Nephron progenitor cell (in vitro differentiated cells): ENCODE measurements around the gene ABHD1.

Experiments
- DNase-seq: peaks from one replicate; pipeline ENCODE4 v3.0.0; 2021
- H3K27ac Mint-ChIP-seq: 2 replicates; pipeline ENCODE4 v1.8.0; 2021; ENCODE audit warnings: mild to moderate bottlenecking, moderate library complexity, mixed read lengths
- H3K27me3 Mint-ChIP-seq: 2 replicates; pipeline ENCODE4 v1.8.0; 2021; ENCODE audit warnings: mild to moderate bottlenecking, low read depth, mixed read lengths; ENCODE audit not compliant: poor library complexity
- H3K36me3 Mint-ChIP-seq: 2 replicates; pipeline ENCODE4 v1.8.0; 2021; ENCODE audit warnings: low read depth, mixed read lengths
- H3K4me1 Mint-ChIP-seq: 2 replicates; pipeline ENCODE4 v1.8.0; 2021; ENCODE audit warnings: mixed read lengths
- H3K4me3 Mint-ChIP-seq: 2 replicates; pipeline ENCODE4 v1.8.0; 2021; ENCODE audit warnings: mild to moderate bottlenecking, moderate library complexity, mixed read lengths
- H3K9me3 Mint-ChIP-seq: 2 replicates; pipeline ENCODE4 v1.8.0; 2021; ENCODE audit warnings: mild to moderate bottlenecking, moderate library complexity, mixed read lengths
- CTCF ChIP-seq: fragments of 200-600 bp; sonication (generic); IDR thresholded peaks from 2 replicates; pipeline ENCODE4 v1.5.0; 2021; ENCODE audit warnings: antibody characterized with exemption

Gene ABHD1

DNA sequence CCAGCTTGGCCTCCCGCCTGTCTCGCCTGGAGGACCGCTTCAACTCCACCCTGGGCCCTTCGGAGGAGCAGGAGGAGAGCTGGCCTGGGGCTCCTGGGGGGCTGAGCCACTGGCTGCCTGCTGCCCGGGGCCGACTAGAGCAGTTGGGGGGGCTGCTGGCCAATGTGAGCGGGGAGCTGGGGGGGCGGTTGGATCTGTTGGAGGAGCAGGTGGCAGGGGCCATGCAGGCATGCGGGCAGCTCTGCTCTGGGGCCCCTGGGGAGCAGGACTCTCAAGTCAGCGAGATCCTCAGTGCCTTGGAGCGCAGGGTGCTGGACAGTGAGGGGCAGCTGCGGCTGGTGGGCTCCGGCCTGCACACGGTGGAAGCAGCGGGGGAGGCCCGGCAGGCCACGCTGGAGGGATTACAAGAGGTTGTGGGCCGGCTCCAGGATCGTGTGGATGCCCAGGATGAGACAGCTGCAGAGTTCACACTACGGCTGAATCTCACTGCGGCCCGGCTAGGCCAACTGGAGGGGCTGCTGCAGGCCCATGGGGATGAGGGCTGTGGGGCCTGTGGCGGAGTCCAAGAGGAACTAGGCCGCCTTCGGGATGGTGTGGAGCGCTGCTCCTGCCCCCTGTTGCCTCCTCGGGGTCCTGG is 40.7 kb upstream of the ABHD1 start:
- Mint-ChIP-seq H3K27me3 (peaks cover 19% of the 10 kb centered on the region), H3K36me3 (no peaks in the 10 kb centered on the region), H3K9me3 (no peaks in the 10 kb centered on the region), H3K27ac (no peak overlapping the region), H3K4me1 (peaks cover 61% of the 10 kb centered on the region), H3K4me3 (no peak overlapping the region)
- no peak for TF ChIP-seq CTCF
- DNase-seq: no peak

DNA sequence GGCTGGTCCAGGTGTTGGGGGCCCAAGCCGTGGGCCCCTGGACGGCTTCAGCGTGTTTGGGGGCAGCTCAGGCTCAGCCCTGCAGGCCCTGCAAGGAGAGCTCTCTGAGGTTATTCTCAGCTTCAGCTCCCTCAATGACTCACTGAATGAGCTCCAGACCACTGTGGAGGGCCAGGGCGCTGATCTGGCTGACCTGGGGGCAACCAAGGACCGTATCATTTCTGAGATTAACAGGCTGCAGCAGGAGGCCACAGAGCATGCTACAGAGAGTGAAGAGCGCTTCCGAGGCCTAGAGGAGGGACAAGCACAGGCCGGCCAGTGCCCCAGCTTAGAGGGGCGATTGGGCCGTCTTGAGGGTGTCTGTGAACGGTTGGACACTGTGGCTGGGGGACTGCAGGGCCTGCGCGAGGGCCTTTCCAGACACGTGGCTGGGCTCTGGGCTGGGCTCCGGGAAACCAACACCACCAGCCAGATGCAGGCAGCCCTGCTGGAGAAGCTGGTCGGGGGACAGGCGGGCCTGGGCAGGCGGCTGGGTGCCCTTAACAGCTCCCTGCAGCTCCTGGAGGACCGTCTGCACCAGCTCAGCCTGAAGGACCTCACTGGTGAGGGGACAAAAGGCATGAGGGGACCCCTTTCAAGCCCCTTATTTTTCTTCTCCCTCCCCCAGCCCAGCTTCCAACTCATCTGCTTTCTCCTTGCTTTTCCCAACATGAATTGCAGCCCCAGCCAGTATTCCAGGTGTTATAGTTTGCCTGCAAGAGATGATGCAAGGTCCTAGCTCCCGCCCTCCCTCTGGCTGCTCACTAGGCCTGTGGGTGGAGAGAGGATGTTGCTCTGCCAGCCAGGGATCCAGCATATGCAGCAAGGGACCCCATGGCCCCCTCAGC is 40.0 kb upstream of the ABHD1 start:
- no peak overlapping the region for H3K27ac Mint-ChIP-seq
- H3K4me1 Mint-ChIP-seq: peaks cover 53% of the 10 kb centered on the region
- no peaks in the 10 kb centered on the region for H3K36me3 Mint-ChIP-seq
- TF ChIP-seq CTCF: no peak
- no peaks in the 10 kb centered on the region for H3K9me3 Mint-ChIP-seq
- DNase-seq: no peak
- H3K4me3 Mint-ChIP-seq: no peak overlapping the region
- peaks cover 27% of the 10 kb centered on the region for H3K27me3 Mint-ChIP-seq

DNA sequence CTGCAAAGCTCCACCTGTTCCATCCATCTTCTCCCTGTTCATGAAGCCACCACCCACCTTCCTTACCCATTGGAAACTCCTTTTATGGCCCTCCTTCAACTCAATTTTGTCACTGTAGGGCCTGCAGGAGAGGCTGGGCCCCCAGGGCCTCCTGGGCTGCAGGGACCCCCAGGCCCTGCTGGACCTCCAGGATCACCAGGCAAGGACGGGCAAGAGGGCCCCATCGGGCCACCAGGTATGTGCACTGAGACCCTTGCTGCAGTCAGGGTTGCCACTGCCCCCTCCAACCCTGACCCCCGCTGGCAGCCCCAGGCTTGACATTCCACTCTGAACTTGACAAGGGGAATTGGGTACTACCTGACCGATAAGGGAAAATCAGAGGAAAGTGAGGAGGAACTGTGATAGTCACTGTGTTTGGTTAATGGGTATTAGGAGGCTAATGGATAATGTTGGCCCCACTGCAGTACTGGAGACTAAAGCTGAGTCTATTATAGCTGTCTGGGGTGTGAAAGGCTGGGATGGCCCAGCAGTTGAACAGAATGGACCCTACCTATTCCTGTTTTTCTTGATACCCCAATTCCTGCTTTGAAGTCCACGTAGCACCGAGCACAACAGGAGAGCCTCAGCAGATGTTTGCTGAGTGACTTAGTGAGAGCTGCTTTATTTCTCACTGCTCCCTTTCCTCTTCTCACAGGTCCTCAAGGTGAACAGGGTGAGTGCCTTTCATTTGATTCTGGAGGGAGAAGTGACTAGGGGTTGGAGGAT is 39.1 kb upstream of the ABHD1 start:
- no peak overlapping the region for H3K27ac Mint-ChIP-seq
- H3K9me3 Mint-ChIP-seq: no peaks in the 10 kb centered on the region
- peak overlapping the region; percentile 34 for H3K4me3 Mint-ChIP-seq
- peaks cover 48% of the 10 kb centered on the region for H3K4me1 Mint-ChIP-seq
- no peaks in the 10 kb centered on the region for H3K36me3 Mint-ChIP-seq
- DNase-seq: no peak
- TF ChIP-seq CTCF: no peak
- H3K27me3 Mint-ChIP-seq: peaks cover 29% of the 10 kb centered on the region

GRCh38 chr2:27085062-27085672 is 38.4 kb upstream of the ABHD1 start:
- H3K4me3 Mint-ChIP-seq: peak overlapping the region; percentile 62
- no peak overlapping the region for H3K27ac Mint-ChIP-seq
- DNase-seq: no peak
- H3K27me3 Mint-ChIP-seq: peaks cover 29% of the 10 kb centered on the region
- H3K9me3 Mint-ChIP-seq: no peaks in the 10 kb centered on the region
- TF ChIP-seq CTCF: no peak
- H3K36me3 Mint-ChIP-seq: no peaks in the 10 kb centered on the region
- H3K4me1 Mint-ChIP-seq: peaks cover 41% of the 10 kb centered on the region

GRCh38 chr2:27085673-27086089 is 37.9 kb upstream of the ABHD1 start:
- peaks cover 36% of the 10 kb centered on the region for H3K4me1 Mint-ChIP-seq
- H3K27ac Mint-ChIP-seq: no peak overlapping the region
- peaks cover 29% of the 10 kb centered on the region for H3K27me3 Mint-ChIP-seq
- H3K9me3 Mint-ChIP-seq: no peaks in the 10 kb centered on the region
- no peaks in the 10 kb centered on the region for H3K36me3 Mint-ChIP-seq
- peak overlapping the region; percentile 62 for H3K4me3 Mint-ChIP-seq
- DNase-seq: peak; percentile 54
- no peak for TF ChIP-seq CTCF
